Breast epithelium (tissue), 4 donors: Measurements from ENCODE around the gene DPP4. TPM values are rescaled to one million over a fixed set of nuclear protein-coding genes. Genes with fewer than 3 reads are reported as not detected.

Source experiments
- DNase-seq, 2 donors: peaks; one replicate each; pipeline ENCODE4 v3.0.0-alpha.2; 2019; ENCODE audit warnings: low spot score in 2 of 2
- H3K27ac ChIP-seq, 2 donors: fragments of 200-600 bp; sonication (generic) in 1 of 2; one replicate each; pipeline ENCODE4 v1.5.1; 2016 to 2019; ENCODE audit warnings: mild to moderate bottlenecking in 1 of 2
- H3K27me3 ChIP-seq, 2 donors: fragments of 200-600 bp; sonication (generic) in 1 of 2; one replicate each; pipeline versions ENCODE4 v1.5.1 to v1.6.0; 2017 to 2019; ENCODE audit warnings: control low read depth in 1 of 2, mild to moderate bottlenecking in 1 of 2
- H3K36me3 ChIP-seq: fragments of 200-600 bp; one replicate; pipeline ENCODE4 v1.5.1; 2019
- H3K4me1 ChIP-seq, 2 donors: fragments of 200-600 bp; sonication (generic); one replicate each; pipeline ENCODE4 v1.5.1; 2016 to 2019; ENCODE audit warnings: control low read depth in 1 of 2
- H3K4me3 ChIP-seq, 3 donors: fragments of 200-600 bp; sonication (generic); 1 replicate in 2 of 3; 2 replicates in 1 of 3; pipeline ENCODE4 v1.5.1; 2016 to 2019; ENCODE audit warnings: mild to moderate bottlenecking in 3 of 3, moderate library complexity in 2 of 3
- H3K9me3 ChIP-seq, 2 donors: fragments of 200-600 bp; sonication (generic) in 1 of 2; one replicate each; pipeline ENCODE4 v1.5.1; 2016 to 2019; ENCODE audit warnings: control low read depth in 1 of 2
- POLR2A ChIP-seq: fragments of 450-650 bp; IDR thresholded peaks from one replicate; pipeline ENCODE4 v1.6.1; 2016; ENCODE audit warnings: antibody characterized with exemption, mild to moderate bottlenecking, moderate library complexity
- POLR2AphosphoS5 ChIP-seq, 3 donors: sonication (generic); formaldehyde crosslinking; IDR thresholded peaks; one replicate each; pipeline ENCODE4 v1.6.1; 2017; ENCODE audit warnings: antibody characterized with exemption in 3 of 3
- intact Hi-C: fragments of 100-400 bp; cut with DNase I; formaldehyde crosslinking; loops from one replicate; pipeline ENCODE4 v1.15.1; 2023; ENCODE audit warnings: low total_unique reads
- total RNA-seq, 3 donors: library from RNA; depleted of rRNA; stranded (reverse); fragments of >200 nt; gene quantifications; one replicate each; pipeline ENCODE4 v1.1.0, GENCODE V29; 2016
- TF ChIP-seq, protein P1 (sequence below), 3 donors: fragments of 450-650 bp; IDR thresholded peaks; one replicate each; pipeline ENCODE4 v1.5.1; 2016 to 2017; ENCODE audit warnings: antibody characterized with exemption in 3 of 3, mild to moderate bottlenecking in 3 of 3, moderate library complexity in 3 of 3

The DPP4 gene
- total RNA-seq, 3 donors from 2014 or later = 7.5 to 17.3 (median 11.8) TPM

DNA sequence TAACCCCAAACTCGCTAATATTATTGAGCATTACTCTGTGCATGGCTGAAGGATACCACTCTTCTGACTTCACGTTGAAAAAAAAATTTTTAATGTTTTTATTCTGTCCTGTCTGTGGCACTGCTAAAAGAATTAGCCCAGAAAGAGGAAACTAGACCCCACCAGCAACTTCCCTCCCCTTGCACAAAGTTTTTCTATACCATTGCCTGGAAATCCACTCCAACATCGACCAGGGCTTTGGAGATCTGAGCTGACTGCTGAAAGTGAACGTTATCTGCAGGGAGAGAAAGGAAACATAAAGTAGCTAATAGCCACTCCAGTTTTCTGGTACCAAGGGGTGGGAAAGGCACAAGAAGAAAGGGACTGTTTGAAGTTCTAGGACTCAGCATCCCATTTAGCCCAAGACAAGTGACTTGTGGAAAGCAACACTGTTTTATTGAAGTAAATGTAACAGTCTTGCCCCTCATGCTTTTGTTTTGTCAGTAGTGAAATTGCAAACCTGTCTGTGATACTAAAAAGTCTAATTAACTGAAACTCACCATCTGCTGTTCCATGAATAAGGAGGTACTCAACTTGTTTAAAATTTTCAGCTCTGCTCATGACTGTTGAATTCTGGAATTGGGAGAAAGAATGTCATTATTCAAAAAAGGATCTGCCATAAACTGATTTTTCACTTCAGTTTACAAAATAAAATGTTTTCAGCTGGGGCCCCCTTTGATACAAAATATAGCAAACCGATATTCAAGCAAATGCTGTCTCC lies 79.1 kb downstream of the DPP4 start:
- Histone ChIP-seq H3K9me3 (no peaks in the 10 kb centered on the region), H3K4me3 (no peak overlapping the region), H3K27ac (no peak overlapping the region), H3K27me3 (no peaks in the 10 kb centered on the region), H3K36me3 (no peaks in the 10 kb centered on the region), H3K4me1 (peaks cover 0 to 3% of the 10 kb centered on the region in 2 donors)
- DNase-seq = no peak
- TF ChIP-seq POLR2AphosphoS5 (IDR thresholded peaks at IDR 0.05) (no peak), POLR2A (no peak)
- TF ChIP-seq, protein P1, sequence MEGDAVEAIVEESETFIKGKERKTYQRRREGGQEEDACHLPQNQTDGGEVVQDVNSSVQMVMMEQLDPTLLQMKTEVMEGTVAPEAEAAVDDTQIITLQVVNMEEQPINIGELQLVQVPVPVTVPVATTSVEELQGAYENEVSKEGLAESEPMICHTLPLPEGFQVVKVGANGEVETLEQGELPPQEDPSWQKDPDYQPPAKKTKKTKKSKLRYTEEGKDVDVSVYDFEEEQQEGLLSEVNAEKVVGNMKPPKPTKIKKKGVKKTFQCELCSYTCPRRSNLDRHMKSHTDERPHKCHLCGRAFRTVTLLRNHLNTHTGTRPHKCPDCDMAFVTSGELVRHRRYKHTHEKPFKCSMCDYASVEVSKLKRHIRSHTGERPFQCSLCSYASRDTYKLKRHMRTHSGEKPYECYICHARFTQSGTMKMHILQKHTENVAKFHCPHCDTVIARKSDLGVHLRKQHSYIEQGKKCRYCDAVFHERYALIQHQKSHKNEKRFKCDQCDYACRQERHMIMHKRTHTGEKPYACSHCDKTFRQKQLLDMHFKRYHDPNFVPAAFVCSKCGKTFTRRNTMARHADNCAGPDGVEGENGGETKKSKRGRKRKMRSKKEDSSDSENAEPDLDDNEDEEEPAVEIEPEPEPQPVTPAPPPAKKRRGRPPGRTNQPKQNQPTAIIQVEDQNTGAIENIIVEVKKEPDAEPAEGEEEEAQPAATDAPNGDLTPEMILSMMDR (IDR thresholded peaks at IDR 0.05) = no peak
- intact Hi-C loops = loop anchor here (5.0 kb wide), 1 partner anchor 537 kb away; no protein-coding TSS in a partner anchor

DNA sequence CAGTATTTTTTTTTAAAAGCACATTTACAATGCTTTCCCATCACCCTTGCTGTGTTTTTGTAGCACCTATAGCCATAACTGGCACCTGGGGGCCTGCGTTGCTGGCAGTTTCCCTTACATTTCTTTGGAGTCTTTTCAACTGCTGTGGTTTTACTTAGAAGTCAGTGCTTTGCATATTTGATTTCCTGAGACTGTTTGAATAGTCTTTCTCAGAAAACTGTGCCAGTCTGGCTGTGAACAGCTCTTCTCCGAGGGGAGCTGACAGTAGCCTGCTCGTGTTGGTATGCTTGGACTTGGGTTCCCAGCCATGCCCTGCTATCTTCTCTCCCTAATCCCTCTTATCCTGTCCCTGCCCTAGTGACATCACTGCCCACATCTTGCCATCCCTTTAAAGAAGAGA lies 81.5 kb downstream of the DPP4 start:
- intact Hi-C loops = loop anchor here (5.0 kb wide), 1 partner anchor 540 kb away; no protein-coding TSS in a partner anchor
- DNase-seq = no peak
- TF ChIP-seq, protein P1 (IDR thresholded peaks at IDR 0.05) = no peak
- no peak overlapping the region for H3K27ac ChIP-seq
- peaks cover 0 to 3% of the 10 kb centered on the region in 2 donors for H3K4me1 ChIP-seq
- H3K4me3 ChIP-seq = no peak overlapping the region
- H3K9me3 ChIP-seq = no peaks in the 10 kb centered on the region
- no peaks in the 10 kb centered on the region for H3K27me3 ChIP-seq
- no peaks in the 10 kb centered on the region for H3K36me3 ChIP-seq

DNA sequence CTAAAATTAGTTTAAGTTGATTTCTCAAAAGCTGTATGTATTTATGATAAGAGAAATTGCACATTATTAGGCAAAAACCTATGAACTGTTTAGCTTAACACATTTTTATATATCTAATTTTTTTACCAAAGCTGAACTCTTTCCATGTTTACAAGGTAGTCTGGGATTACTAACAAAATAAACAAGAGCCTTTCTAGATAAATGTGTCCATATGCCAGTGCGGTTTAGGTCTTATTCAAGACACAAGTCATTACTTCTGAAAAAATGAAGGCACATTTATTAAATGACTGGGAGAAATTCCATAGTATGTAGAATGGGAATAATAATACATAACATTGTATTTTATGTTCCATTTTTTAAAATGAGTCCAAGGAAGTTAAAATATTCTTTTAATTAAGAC lies 82.0 kb downstream of the DPP4 start:
- H3K4me1 ChIP-seq = peaks cover 0 to 3% of the 10 kb centered on the region in 2 donors
- no peak overlapping the region for H3K4me3 ChIP-seq
- no peak for DNase-seq
- no peak overlapping the region for H3K27ac ChIP-seq
- TF ChIP-seq, protein P1 (IDR thresholded peaks at IDR 0.05) = no peak
- no peak for TF ChIP-seq POLR2AphosphoS5 (IDR thresholded peaks at IDR 0.05)
- no peak for TF ChIP-seq POLR2A
- H3K36me3 ChIP-seq = no peaks in the 10 kb centered on the region
- no peaks in the 10 kb centered on the region for H3K27me3 ChIP-seq
- intact Hi-C loops = loop anchor here (5.0 kb wide), 1 partner anchor 540 kb away; no protein-coding TSS in a partner anchor
- H3K9me3 ChIP-seq = no peaks in the 10 kb centered on the region

DNA sequence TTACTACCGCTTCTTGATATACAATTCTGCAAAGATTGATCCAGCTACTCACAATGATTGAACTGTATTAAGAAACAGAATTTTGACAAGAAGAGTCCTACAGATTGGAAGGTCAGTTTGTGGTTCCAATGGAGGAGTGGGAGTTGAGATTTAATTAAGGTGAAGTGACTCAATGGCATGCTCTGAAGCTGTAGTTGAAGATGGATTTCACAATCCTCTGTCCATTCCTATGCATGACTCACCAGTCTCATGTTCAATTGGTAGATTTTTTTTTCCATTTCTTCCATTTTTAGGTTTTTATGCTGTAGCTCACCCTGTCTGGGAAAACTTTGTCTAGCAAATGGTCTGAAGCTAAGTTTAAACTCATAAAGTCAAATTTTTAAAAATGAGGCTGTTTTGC lies 83.3 kb downstream of the DPP4 start:
- Histone ChIP-seq H3K27ac (peak overlapping the region in 1 of 2 donors; percentile 43), H3K4me3 (no peak overlapping the region), H3K4me1 (peaks cover 0 to 3% of the 10 kb centered on the region in 2 donors), H3K36me3 (no peaks in the 10 kb centered on the region), H3K27me3 (no peaks in the 10 kb centered on the region), H3K9me3 (no peaks in the 10 kb centered on the region)
- DNase-seq = no peak
- TF ChIP-seq POLR2A (no peak), POLR2AphosphoS5 (IDR thresholded peaks at IDR 0.05) (no peak)
- TF ChIP-seq, protein P1 (IDR thresholded peaks at IDR 0.05) = no peak
- intact Hi-C loops = loop anchor here (5.0 kb wide), 1 partner anchor 542 kb away; no protein-coding TSS in a partner anchor

DNA sequence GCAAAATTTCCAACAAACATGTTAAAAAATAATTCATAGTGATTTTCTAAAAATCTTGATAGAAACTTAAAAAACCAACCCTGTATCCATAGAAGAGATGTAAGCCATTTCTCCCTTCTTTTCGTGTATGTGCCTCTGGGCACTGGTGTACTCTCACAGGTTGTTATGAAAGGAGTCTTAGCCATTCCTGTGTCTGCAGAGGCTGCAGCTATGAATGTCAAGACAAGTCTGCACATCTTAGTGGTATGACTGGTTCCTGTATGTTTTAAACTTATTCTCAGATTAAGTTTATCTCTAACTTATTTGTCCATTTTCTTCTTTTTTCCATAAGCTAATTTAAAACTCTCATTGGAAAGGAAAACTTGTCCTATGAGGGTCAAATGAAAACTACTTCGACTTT lies 84.0 kb downstream of the DPP4 start:
- peaks cover 0 to 3% of the 10 kb centered on the region in 2 donors for H3K4me1 ChIP-seq
- TF ChIP-seq POLR2A (no peak), POLR2AphosphoS5 (IDR thresholded peaks at IDR 0.05) (no peak)
- TF ChIP-seq, protein P1 (IDR thresholded peaks at IDR 0.05) = no peak
- no peaks in the 10 kb centered on the region for H3K9me3 ChIP-seq
- intact Hi-C loops = loop anchor here (5.0 kb wide), 1 partner anchor 542 kb away; no protein-coding TSS in a partner anchor
- no peak for DNase-seq
- H3K27me3 ChIP-seq = no peaks in the 10 kb centered on the region
- no peak overlapping the region for H3K4me3 ChIP-seq
- H3K27ac ChIP-seq = no peak overlapping the region
- H3K36me3 ChIP-seq = no peaks in the 10 kb centered on the region
